Esophagus (tissue), 2 donors: ENCODE data around the gene SGMS1. TPM values are rescaled to one million over a fixed set of nuclear protein-coding genes. Genes with fewer than 3 reads are reported as not detected.

Experiments
- H3K27ac ChIP-seq, 2 donors: one replicate each; pipeline ENCODE4 v1.5.1; 2013; ENCODE audit warnings: low read depth in 2 of 2, mild to moderate bottlenecking in 2 of 2, inconsistent platforms in 1 of 2, low read length in 1 of 2, moderate library complexity in 1 of 2
- H3K27me3 ChIP-seq, 2 donors: one replicate each; pipeline ENCODE4 v1.6.1; 2013; ENCODE audit warnings: low read length in 2 of 2, control low read depth in 1 of 2, mild to moderate bottlenecking in 1 of 2; ENCODE audit not compliant: insufficient read depth in 2 of 2, control insufficient read depth in 1 of 2
- H3K36me3 ChIP-seq, 2 donors: one replicate each; pipeline ENCODE4 v1.6.1; 2013; ENCODE audit warnings: low read length in 1 of 2; ENCODE audit not compliant: control insufficient read depth in 2 of 2, insufficient read depth in 2 of 2
- H3K4me1 ChIP-seq, 2 donors: one replicate each; pipeline ENCODE4 v1.6.1; 2013; ENCODE audit warnings: low read length in 1 of 2; ENCODE audit not compliant: control insufficient read depth in 2 of 2, insufficient read depth in 2 of 2
- H3K4me3 ChIP-seq, 2 donors: one replicate each; pipeline ENCODE4 v1.5.1; 2013; ENCODE audit warnings: low read length in 2 of 2, mild to moderate bottlenecking in 2 of 2, low read depth in 1 of 2, moderate library complexity in 1 of 2
- H3K9me3 ChIP-seq, 2 donors: one replicate each; pipeline ENCODE4 v1.6.1; 2013; ENCODE audit warnings: mild to moderate bottlenecking in 2 of 2, low read depth in 1 of 2, low read length in 1 of 2, moderate library complexity in 1 of 2; ENCODE audit not compliant: control insufficient read depth in 2 of 2, insufficient read depth in 1 of 2
- WGBS, 2 donors: extraction: QIAGEN DNeasy Blood & Tissue Kit; methylation state at CpG; one replicate each; pipeline ENCODE4 v1.1.7; 2013; 5-methylcytosine and 5-hydroxymethylcytosine counted together
- polyA plus RNA-seq, 2 donors: library from polyadenylated mRNA; stranded (reverse); fragments of 200-250 nt; gene quantifications; one replicate each; pipeline ENCODE4 v1.2.3, GENCODE V29; 2013
- donor health status: healthy with polysubstance abuse.
- donor health status: Bipolar disorder and iron deficiency.

SGMS1 gene
- polyA plus RNA-seq, 2 donors: 5.4 to 7.9 TPM

- Histone ChIP-seq H3K36me3 (no peaks in the 10 kb centered on the region), H3K9me3 (no peaks in the 10 kb centered on the region), H3K4me1 (no peaks in the 10 kb centered on the region), H3K27me3 (no peaks in the 10 kb centered on the region), H3K4me3 (no peak overlapping the region), H3K27ac (no peak overlapping the region)
- WGBS, 2 donors: 89 to 95% methylated on average over 2 of the region's 2 CpGs
Measured at GRCh38 chr10:50522908-50523307, 100.8 kb downstream of the SGMS1 start.

GRCh38 chr10:50520115-50520514 lies 103.6 kb downstream of the SGMS1 start:
- H3K4me1 ChIP-seq: peaks cover 0 to 2% of the 10 kb centered on the region in 2 donors
- H3K4me3 ChIP-seq: no peak overlapping the region
- 96 to 100% methylated on average over 3 of the region's 3 CpGs for WGBS, 2 donors
- no peaks in the 10 kb centered on the region for H3K9me3 ChIP-seq
- no peaks in the 10 kb centered on the region for H3K27me3 ChIP-seq
- H3K27ac ChIP-seq: no peak overlapping the region
- H3K36me3 ChIP-seq: no peaks in the 10 kb centered on the region

- H3K9me3 ChIP-seq: no peaks in the 10 kb centered on the region
- WGBS, 2 donors: 79 to 80% methylated on average over 3 of the region's 3 CpGs
- H3K36me3 ChIP-seq: no peaks in the 10 kb centered on the region
- no peak overlapping the region for H3K27ac ChIP-seq
- H3K27me3 ChIP-seq: no peaks in the 10 kb centered on the region
- H3K4me1 ChIP-seq: peaks cover 0 to 7% of the 10 kb centered on the region in 2 donors
- H3K4me3 ChIP-seq: no peak overlapping the region
Measured at GRCh38 chr10:50517626-50518025, 106.1 kb downstream of the SGMS1 start.

GRCh38 chr10:50516171-50516570 lies 107.6 kb downstream of the SGMS1 start:
- Histone ChIP-seq H3K36me3 (no peaks in the 10 kb centered on the region), H3K9me3 (no peaks in the 10 kb centered on the region), H3K4me1 (peaks cover 4 to 10% of the 10 kb centered on the region in 2 donors), H3K4me3 (no peak overlapping the region), H3K27ac (no peak overlapping the region), H3K27me3 (no peaks in the 10 kb centered on the region)
- WGBS, 2 donors: 30 to 47% methylated on average over 1 of the region's 1 CpG

- Histone ChIP-seq H3K27me3 (no peaks in the 10 kb centered on the region), H3K4me1 (peaks cover 4 to 10% of the 10 kb centered on the region in 2 donors), H3K36me3 (no peaks in the 10 kb centered on the region), H3K9me3 (no peaks in the 10 kb centered on the region), H3K4me3 (no peak overlapping the region), H3K27ac (peak overlapping the region; percentile 16 to 34)
- WGBS, 2 donors: 90 to 93% methylated on average over 2 of the region's 2 CpGs
Measured at GRCh38 chr10:50515420-50515819, 108.3 kb downstream of the SGMS1 start.

- WGBS, 2 donors: 61 to 68% methylated on average over 2 of the region's 2 CpGs
- peak overlapping the region in 1 of 2 donors; percentile 16 for H3K27ac ChIP-seq
Measured at GRCh38 chr10:50514995-50515394, 108.8 kb downstream of the SGMS1 start.

GRCh38 chr10:50513956-50514355 lies 109.8 kb downstream of the SGMS1 start:
- Histone ChIP-seq H3K27me3 (no peaks in the 10 kb centered on the region), H3K27ac (no peak overlapping the region), H3K4me3 (no peak overlapping the region), H3K36me3 (no peaks in the 10 kb centered on the region), H3K9me3 (no peaks in the 10 kb centered on the region), H3K4me1 (peaks cover 4 to 10% of the 10 kb centered on the region in 2 donors)
- WGBS, 2 donors: 74 to 88% methylated on average over 5 of the region's 5 CpGs

More at GRCh38 chr10:50514995-50515394, 108.8 kb downstream of the SGMS1 start:
- Histone ChIP-seq H3K4me1 (peaks cover 4 to 10% of the 10 kb centered on the region in 2 donors), H3K36me3 (no peaks in the 10 kb centered on the region), H3K4me3 (no peak overlapping the region), H3K27me3 (no peaks in the 10 kb centered on the region), H3K9me3 (no peaks in the 10 kb centered on the region)

- Histone ChIP-seq H3K9me3 (no peaks in the 10 kb centered on the region), H3K4me3 (no peak overlapping the region), H3K27ac (peak overlapping the region; percentile 41 to 54), H3K27me3 (no peaks in the 10 kb centered on the region), H3K36me3 (no peaks in the 10 kb centered on the region), H3K4me1 (peaks cover 4 to 10% of the 10 kb centered on the region in 2 donors)
- 80 to 88% methylated on average over 3 of the region's 3 CpGs for WGBS, 2 donors
Measured at GRCh38 chr10:50512743-50513416, 110.9 kb downstream of the SGMS1 start.

- peaks cover 4 to 10% of the 10 kb centered on the region in 2 donors for H3K4me1 ChIP-seq
- 57 to 73% methylated on average over 1 of the region's 1 CpG for WGBS, 2 donors
- H3K36me3 ChIP-seq: no peaks in the 10 kb centered on the region
- no peaks in the 10 kb centered on the region for H3K9me3 ChIP-seq
- H3K27ac ChIP-seq: peak overlapping the region in 1 of 2 donors; percentile 17
- no peak overlapping the region for H3K4me3 ChIP-seq
- no peaks in the 10 kb centered on the region for H3K27me3 ChIP-seq
Measured at GRCh38 chr10:50512214-50512595, 111.6 kb downstream of the SGMS1 start.
